MM.1S (cell line): ENCODE measurements around the gene ZEB2.

Experiments used
- DNase-seq: peaks from one replicate; pipeline ENCODE4 v3.0.0-alpha.2; 2015
- H2AFZ ChIP-seq: fragments of 300-600 bp; sonication (generic); 2 replicates; pipeline ENCODE4 v1.6.0; 2016; ENCODE audit warnings: antibody characterized with exemption, low read length
- H3F3A ChIP-seq: fragments of 300-600 bp; sonication (generic); 2 replicates; pipeline ENCODE4 v1.6.1; 2016; ENCODE audit warnings: mild to moderate bottlenecking, antibody characterized with exemption, low read length, moderate library complexity, mixed read lengths; ENCODE audit not compliant: insufficient read depth
- H3K27ac ChIP-seq: fragments of 300-600 bp; sonication (generic); 2 replicates; pipeline ENCODE4 v1.5.1; 2016; ENCODE audit warnings: mild to moderate bottlenecking, low read length
- H3K27me3 ChIP-seq: fragments of 300-600 bp; sonication (generic); replicated peaks from 2 replicates; pipeline ENCODE4 v1.6.0; 2016; ENCODE audit warnings: low read length; ENCODE audit not compliant: insufficient read depth
- H3K36me3 ChIP-seq: fragments of 300-600 bp; sonication (generic); replicated peaks from 2 replicates; pipeline ENCODE4 v1.6.1; 2016; ENCODE audit warnings: mild to moderate bottlenecking, low read length, mixed read lengths; ENCODE audit not compliant: insufficient read depth
- H3K4me1 ChIP-seq: fragments of 300-600 bp; sonication (generic); 2 replicates; pipeline ENCODE4 v1.6.1; 2016; ENCODE audit warnings: low read length, mixed read lengths
- H3K4me2 ChIP-seq: fragments of 300-600 bp; sonication (generic); 2 replicates; pipeline ENCODE4 v1.6.0; 2016; ENCODE audit warnings: low read depth, low read length
- H3K4me3 ChIP-seq: fragments of 300-600 bp; sonication (generic); 2 replicates; pipeline ENCODE4 v1.5.1; 2016; ENCODE audit warnings: low read length, mixed read lengths
- H3K79me2 ChIP-seq: fragments of 300-600 bp; sonication (generic); 2 replicates; pipeline ENCODE4 v1.6.1; 2016; ENCODE audit warnings: mixed run types, low read length, mixed read lengths
- H3K9ac ChIP-seq: fragments of 300-600 bp; sonication (generic); 2 replicates; pipeline ENCODE4 v1.6.1; 2016; ENCODE audit warnings: low read length, mixed read lengths
- H3K9me2 ChIP-seq: fragments of 300-600 bp; sonication (generic); replicated peaks from 2 replicates; pipeline ENCODE4 v1.6.1; 2016; ENCODE audit warnings: mild to moderate bottlenecking, low read length, mixed read lengths; ENCODE audit not compliant: insufficient read depth
- H3K9me3 ChIP-seq: fragments of 300-600 bp; sonication (generic); replicated peaks from 2 replicates; pipeline ENCODE4 v1.6.1; 2016; ENCODE audit warnings: mild to moderate bottlenecking, low read length, mixed read lengths; ENCODE audit not compliant: insufficient read depth
- H4K20me1 ChIP-seq: fragments of 300-600 bp; sonication (generic); 2 replicates; pipeline ENCODE4 v1.6.1; 2016; ENCODE audit warnings: mild to moderate bottlenecking, low read length, moderate library complexity, mixed read lengths; ENCODE audit not compliant: insufficient read depth
- CTCF ChIP-seq: fragments of 300-600 bp; sonication (generic); IDR thresholded peaks from 2 replicates; pipeline ENCODE4 v1.5.1; 2016; ENCODE audit warnings: antibody characterized with exemption, low read length, mixed read lengths
- EZH2 ChIP-seq: fragments of 300-600 bp; sonication (generic); optimal IDR thresholded peaks from 2 replicates; pipeline ENCODE3; 2017; ENCODE audit warnings: low read depth, mild to moderate bottlenecking, antibody characterized with exemption, low read length, mixed read lengths
- EZH2phosphoT487 ChIP-seq: fragments of 300-600 bp; sonication (generic); IDR thresholded peaks from 2 replicates; pipeline ENCODE4 v1.6.1; 2018; ENCODE audit warnings: antibody characterized with exemption, low read length

Gene ZEB2

GRCh38 chr2:144419218-144419617 lies 100.7 kb downstream of the ZEB2 start:
- no peaks in the 10 kb centered on the region for H3F3A ChIP-seq
- no peaks in the 10 kb centered on the region for H3K36me3 ChIP-seq

GRCh38 chr2:144415386-144415785 lies 104.5 kb downstream of the ZEB2 start:
- no peaks in the 10 kb centered on the region for H4K20me1 ChIP-seq
- no peak overlapping the region for H3K4me2 ChIP-seq
- TF ChIP-seq EZH2 (no peak), CTCF (no peak), EZH2phosphoT487 (no peak)

More at GRCh38 chr2:144419218-144419617, 100.7 kb downstream of the ZEB2 start:
- Histone ChIP-seq H4K20me1 (no peaks in the 10 kb centered on the region), H3K4me2 (no peak overlapping the region), H3K4me3 (no peak overlapping the region), H3K27ac (no peak overlapping the region), H3K27me3 (no peaks in the 10 kb centered on the region), H3K9me2 (no peaks in the 10 kb centered on the region), H3K79me2 (no peaks in the 10 kb centered on the region), H3K9me3 (no peaks in the 10 kb centered on the region), H3K9ac (no peak overlapping the region), H3K4me1 (no peaks in the 10 kb centered on the region), H2AFZ (no peak overlapping the region)
- no peak for TF ChIP-seq EZH2
- TF ChIP-seq EZH2phosphoT487, result no peak
- TF ChIP-seq CTCF, result no peak
- DNase-seq, result no peak

GRCh38 chr2:144414324-144414845 lies 105.5 kb downstream of the ZEB2 start:
- Histone ChIP-seq H3K27ac (no peak overlapping the region), H3K9me2 (no peaks in the 10 kb centered on the region), H4K20me1 (no peaks in the 10 kb centered on the region), H3F3A (no peaks in the 10 kb centered on the region), H3K9me3 (no peaks in the 10 kb centered on the region), H2AFZ (no peak overlapping the region), H3K36me3 (no peaks in the 10 kb centered on the region), H3K79me2 (no peaks in the 10 kb centered on the region), H3K4me1 (no peaks in the 10 kb centered on the region), H3K4me3 (no peak overlapping the region), H3K9ac (no peak overlapping the region), H3K4me2 (no peak overlapping the region), H3K27me3 (no peaks in the 10 kb centered on the region)
- no peak for DNase-seq
- TF ChIP-seq EZH2, result no peak
- no peak for TF ChIP-seq EZH2phosphoT487
- no peak for TF ChIP-seq CTCF

More at GRCh38 chr2:144415386-144415785, 104.5 kb downstream of the ZEB2 start:
- H3K9ac ChIP-seq, result no peak overlapping the region
- no peaks in the 10 kb centered on the region for H3K79me2 ChIP-seq
- no peak overlapping the region for H3K27ac ChIP-seq
- no peaks in the 10 kb centered on the region for H3K9me2 ChIP-seq
- no peaks in the 10 kb centered on the region for H3K27me3 ChIP-seq
- H2AFZ ChIP-seq, result no peak overlapping the region
- H3K9me3 ChIP-seq, result no peaks in the 10 kb centered on the region
- H3K36me3 ChIP-seq, result no peaks in the 10 kb centered on the region
- no peak for DNase-seq
- no peaks in the 10 kb centered on the region for H3K4me1 ChIP-seq
- no peak overlapping the region for H3K4me3 ChIP-seq
- no peaks in the 10 kb centered on the region for H3F3A ChIP-seq
